K562 (cell line): ENCODE results near the gene ALKBH2. TPM values are rescaled to one million over a fixed set of nuclear protein-coding genes. Genes with fewer than 3 reads are reported as not detected.

Experiments
- ADNP ChIP-seq: fragments of 200-800 bp; sonication (Bioruptor generic); IDR thresholded peaks from 2 replicates; pipeline ENCODE4 v1.6.1; 2016; ENCODE audit warnings: missing genetic modification characterization, missing compliant biosample characterization
- CBX2 ChIP-seq: fragments of 200-600 bp; sonication (generic); IDR thresholded peaks from one replicate; pipeline ENCODE4 v1.6.1; 2012; ENCODE audit warnings: mild to moderate bottlenecking, low read length, inconsistent platforms; ENCODE audit not compliant: insufficient read depth, poor library complexity, severe bottlenecking
- CEBPG ChIP-seq, 3 experiments: fragments of 200-800 bp in 1 of 3; sonication (Bioruptor generic) in 1 of 3; sonication (generic) in 1 of 3; formaldehyde crosslinking in 1 of 3; IDR thresholded peaks in 2 of 3; conservative IDR thresholded peaks in 1 of 3; 2 replicates each; pipeline versions ENCODE4 v1.6.1 to v1.8.0; 2016 to 2022; ENCODE audit warnings: missing compliant biosample characterization in 2 of 3, missing genetic modification characterization in 2 of 3, mild to moderate bottlenecking in 1 of 3, missing genetic modification reagents in 1 of 3
- E2F5 ChIP-seq: sonication (generic); formaldehyde crosslinking; IDR thresholded peaks from 2 replicates; pipeline ENCODE4 v1.8.0; 2022; ENCODE audit warnings: mild to moderate bottlenecking, missing genetic modification reagents
- ELF4 ChIP-seq: fragments of 450-650 bp; formaldehyde crosslinking; IDR thresholded peaks from 2 replicates; pipeline ENCODE4 v1.4.0; 2022; ENCODE audit warnings: missing genetic modification characterization
- ETV6 ChIP-seq, 3 experiments: fragments of 150-350 bp in 1 of 3; sonication (generic) in 1 of 3; formaldehyde crosslinking in 1 of 3; IDR thresholded peaks; 2 replicates each; pipeline versions ENCODE4 v1.6.1 to v1.8.0; 2014 to 2022; ENCODE audit warnings: borderline replicate concordance in 2 of 3, low read depth in 2 of 3, antibody characterized with exemption in 1 of 3, low read length in 1 of 3, mild to moderate bottlenecking in 1 of 3, missing genetic modification reagents in 1 of 3
- FOXA1 ChIP-seq: fragments of 450-650 bp; IDR thresholded peaks from 2 replicates; pipeline ENCODE4 v1.6.1; 2016; ENCODE audit warnings: mild to moderate bottlenecking, borderline replicate concordance
- IFI16 ChIP-seq: fragments of 250-450 bp; sonication (Bioruptor Pico); IDR thresholded peaks from 2 replicates; pipeline ENCODE4 v2.1.2; 2022; ENCODE audit warnings: mild to moderate bottlenecking, inconsistent platforms
- MAZ ChIP-seq, 2 experiments: fragments of 450-650 bp in 1 of 2; sonication (generic) in 1 of 2; formaldehyde crosslinking; IDR thresholded peaks in 1 of 2; conservative IDR thresholded peaks in 1 of 2; 2 replicates each; pipeline versions ENCODE4 v1.4.0 to v1.5.0; 2020; ENCODE audit warnings: mild to moderate bottlenecking in 1 of 2, missing genetic modification reagents in 1 of 2
- MEF2A ChIP-seq: IDR thresholded peaks from 2 replicates; pipeline ENCODE4 v1.6.1; 2011; ENCODE audit warnings: low read depth, mild to moderate bottlenecking, low read length, moderate library complexity; ENCODE audit not compliant: control insufficient read depth
- NFIC ChIP-seq: fragments of 450-650 bp; IDR thresholded peaks from 2 replicates; pipeline ENCODE4 v1.6.1; 2017; ENCODE audit warnings: mild to moderate bottlenecking, inconsistent platforms
- NFIX ChIP-seq: fragments of 250-450 bp; sonication (Bioruptor Pico); IDR thresholded peaks from 2 replicates; pipeline ENCODE4 v1.4.0; 2020; ENCODE audit warnings: low read depth, mild to moderate bottlenecking, moderate library complexity
- POLR2B ChIP-seq: fragments of 450-650 bp; IDR thresholded peaks from 2 replicates; pipeline ENCODE4 v1.6.1; 2018; ENCODE audit warnings: low read depth; ENCODE audit not compliant: partially characterized antibody
- RAD51 ChIP-seq: fragments of 450-650 bp; IDR thresholded peaks from 2 replicates; pipeline ENCODE4 v1.7.1; 2016; ENCODE audit warnings: low read depth, mild to moderate bottlenecking, borderline replicate concordance
- SMARCC2 ChIP-seq: fragments of 450-650 bp; IDR thresholded peaks from 2 replicates; pipeline ENCODE4 v1.6.1; 2017; ENCODE audit warnings: antibody characterized with exemption, moderate library complexity, mild to moderate bottlenecking, low read depth
- STAT5A ChIP-seq: IDR thresholded peaks from 2 replicates; pipeline ENCODE4 v1.6.1; 2012; ENCODE audit warnings: low read length, inconsistent platforms, borderline replicate concordance
- STAT6 ChIP-seq: sonication (generic); formaldehyde crosslinking; IDR thresholded peaks from 2 replicates; pipeline ENCODE4 v1.8.1; 2023; ENCODE audit warnings: mild to moderate bottlenecking, missing genetic modification reagents
- TEAD4 ChIP-seq, 2 experiments: sonication (generic) in 1 of 2; formaldehyde crosslinking in 1 of 2; IDR thresholded peaks; 2 replicates each; pipeline versions ENCODE4 v1.6.1 to v1.8.0; 2012 to 2022; ENCODE audit warnings: borderline replicate concordance in 1 of 2, inconsistent platforms in 1 of 2, low read length in 1 of 2, mild to moderate bottlenecking in 1 of 2, missing genetic modification reagents in 1 of 2
- TRIM24 ChIP-seq, 2 experiments: fragments of 450-650 bp; IDR thresholded peaks; 2 replicates each; pipeline ENCODE4 v1.6.1; 2016
- ZKSCAN8 ChIP-seq: fragments of 200-800 bp; sonication (Bioruptor generic); IDR thresholded peaks from 2 replicates; pipeline ENCODE4 v1.6.1; 2016; ENCODE audit warnings: missing genetic modification characterization, missing compliant biosample characterization
- ZNF124 ChIP-seq: sonication (generic); formaldehyde crosslinking; IDR thresholded peaks from 2 replicates; pipeline ENCODE4 v1.8.1; 2022; ENCODE audit warnings: missing genetic modification reagents
- ZNF217 ChIP-seq: sonication (generic); formaldehyde crosslinking; IDR thresholded peaks from 2 replicates; pipeline ENCODE4 v1.8.0; 2022; ENCODE audit warnings: mild to moderate bottlenecking, missing genetic modification reagents
- ZNF695 ChIP-seq: fragments of 450-650 bp; formaldehyde crosslinking; IDR thresholded peaks from 2 replicates; pipeline ENCODE4 v1.4.0; 2020; ENCODE audit warnings: mild to moderate bottlenecking, moderate library complexity
- ZNF76 ChIP-seq: fragments of 250-450 bp; sonication (Bioruptor Pico); IDR thresholded peaks from 2 replicates; pipeline ENCODE4 v1.4.0; 2020; ENCODE audit warnings: mild to moderate bottlenecking, moderate library complexity, borderline replicate concordance
- ZNF77 ChIP-seq: fragments of 250-450 bp; sonication (Bioruptor Pico); IDR thresholded peaks from 2 replicates; pipeline ENCODE4 v1.5.0; 2020
- polyA plus RNA-seq, 8 experiments: library from polyadenylated mRNA; depleted of rRNA in 4 of 8; stranded (reverse) in 5 of 8; unstranded in 3 of 8; fragments of >200 nt; fragmentation: Nextera tagmentation in 2 of 8; fragmentation: Illumina TruSeq in 1 of 8; extraction: Ambion mirVana in 2 of 8; extraction: Trizol in 1 of 8; gene quantifications; 2 replicates each; pipeline versions ENCODE4 v1.2.1 to v1.2.3, GENCODE V29; 2011 to 2014; ENCODE audit warnings: inconsistent platforms in 1 of 8, missing spikeins in 1 of 8
- total RNA-seq, 7 experiments: library from RNA; depleted of rRNA in 6 of 7; stranded (reverse); fragments of >200 nt in 6 of 7; fragmentation: Illumina TruSeq in 2 of 7; extraction: Trizol in 2 of 7; gene quantifications; 2 replicates each; pipeline versions ENCODE4 v1.2.1 to v1.2.3, GENCODE V29; 2011 to 2021; ENCODE audit warnings: low replicate concordance in 1 of 7

The ALKBH2 gene
- total and polyA plus RNA-seq, 9 of the 15 experiments (the other 6 are each of a cell fraction or from before 2014, with no cell fraction given): 5.9 to 56.1 (median 41.9) TPM

- TF ChIP-seq CBX2: no peak
- no peak; a peak in 1 of 4 replicates for TF ChIP-seq MAZ (CRISPR knock-in tag; conservative IDR thresholded peaks at IDR 0.05 in 1 of 2, IDR thresholded peaks at IDR 0.05 in 1 of 2)
- TF ChIP-seq ZNF217 (CRISPR knock-in tag): no peak
- TF ChIP-seq NFIX (CRISPR knock-in tag): no peak
- TF ChIP-seq STAT5A: no peak
- no peak for TF ChIP-seq ZKSCAN8 (CRISPR knock-in tag)
- no peak for TF ChIP-seq ZNF695 (CRISPR knock-in tag)
- no peak for TF ChIP-seq NFIC
- no peak; the same call in 1 of the 2 replicates for TF ChIP-seq E2F5 (CRISPR knock-in tag)
- no peak for TF ChIP-seq ZNF77 (CRISPR knock-in tag)
- peak; percentile 65 for TF ChIP-seq POLR2B
- no peak for TF ChIP-seq ZNF124 (CRISPR knock-in tag)
- TF ChIP-seq ETV6 (IDR thresholded peaks at IDR 0.05; ENCODE audit: borderline replicate concordance in 1 of 2, low read depth in 2 of 2, low read length in 1 of 2): no peak
- TF ChIP-seq ETV6 (CRISPR knock-in tag; IDR thresholded peaks at IDR 0.05; ENCODE audit: borderline replicate concordance): no peak
- no peak for TF ChIP-seq STAT6
- TF ChIP-seq TEAD4 (IDR thresholded peaks at IDR 0.05; ENCODE audit: low read length): no peak
- no peak for TF ChIP-seq TEAD4 (CRISPR knock-in tag; IDR thresholded peaks at IDR 0.05; ENCODE audit: borderline replicate concordance)
- no peak for TF ChIP-seq SMARCC2
- no peak for TF ChIP-seq TRIM24 (IDR thresholded peaks at IDR 0.05)
- TF ChIP-seq CEBPG (CRISPR knock-in tag; IDR thresholded peaks at IDR 0.05): no peak
- no peak for TF ChIP-seq CEBPG (tag; conservative IDR thresholded peaks at IDR 0.05 in 1 of 2, IDR thresholded peaks at IDR 0.05 in 1 of 2)
- TF ChIP-seq ELF4: no peak
- no peak for TF ChIP-seq IFI16 (CRISPR knock-in tag)
- no peak for TF ChIP-seq ZNF76 (CRISPR knock-in tag)
- peak; percentile 59; the same call in 1 of the 2 replicates for TF ChIP-seq RAD51
- no peak for TF ChIP-seq FOXA1
- TF ChIP-seq ADNP (tag): no peak
- no peak for TF ChIP-seq MEF2A
These were observed 4.3 kb upstream of the ALKBH2 start, which contains the start of gene UNG (continued) for GRCh38 chr12:109097435-109098182.
